B cell (primary cell): ENCODE results near the gene POLR3GL.

Experiments
- EZH2 ChIP-seq: IDR thresholded peaks from 2 replicates; pipeline ENCODE4 v1.6.1; 2012; ENCODE audit warnings: borderline replicate concordance, low read depth, mild to moderate bottlenecking, moderate library complexity, low read length; ENCODE audit not compliant: insufficient read depth, poor library complexity, severe bottlenecking
- TF ChIP-seq, protein P1 (sequence below): fragments of 200-600 bp; IDR thresholded peaks from one replicate; pipeline ENCODE4 v1.8.0; 2022; ENCODE audit warnings: antibody characterized with exemption, mild to moderate bottlenecking

DNA sequence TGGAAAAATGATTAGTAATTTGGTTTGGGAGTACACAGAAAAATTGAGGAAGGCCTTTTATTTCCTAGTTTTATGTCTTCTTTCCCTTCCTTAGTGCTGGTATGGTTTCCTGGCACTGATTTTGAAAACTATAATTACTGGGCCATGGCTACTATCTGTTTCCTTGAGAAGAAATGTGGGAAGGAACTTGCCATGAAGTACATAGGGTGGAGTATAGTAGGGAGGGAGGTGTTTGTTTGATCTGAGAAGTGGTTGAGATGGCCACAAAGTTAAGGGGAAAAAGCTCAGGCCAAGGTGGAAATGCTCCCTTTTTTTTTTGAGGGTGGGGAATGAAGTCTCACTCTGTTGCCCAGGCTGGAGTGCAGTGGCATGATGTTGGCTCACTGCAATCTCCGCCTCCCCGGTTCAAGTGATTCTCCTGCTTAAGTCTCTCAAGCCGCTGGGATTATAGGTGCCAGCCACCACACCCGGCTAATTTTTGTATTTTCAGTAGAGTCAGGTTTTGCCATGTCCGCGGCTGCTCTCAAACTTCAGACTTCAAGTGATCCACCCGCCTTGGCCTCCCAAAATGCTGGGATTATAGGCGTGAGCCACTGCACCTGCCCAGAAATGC, 45.7 kb downstream of the POLR3GL start:
- TF ChIP-seq, protein P1, sequence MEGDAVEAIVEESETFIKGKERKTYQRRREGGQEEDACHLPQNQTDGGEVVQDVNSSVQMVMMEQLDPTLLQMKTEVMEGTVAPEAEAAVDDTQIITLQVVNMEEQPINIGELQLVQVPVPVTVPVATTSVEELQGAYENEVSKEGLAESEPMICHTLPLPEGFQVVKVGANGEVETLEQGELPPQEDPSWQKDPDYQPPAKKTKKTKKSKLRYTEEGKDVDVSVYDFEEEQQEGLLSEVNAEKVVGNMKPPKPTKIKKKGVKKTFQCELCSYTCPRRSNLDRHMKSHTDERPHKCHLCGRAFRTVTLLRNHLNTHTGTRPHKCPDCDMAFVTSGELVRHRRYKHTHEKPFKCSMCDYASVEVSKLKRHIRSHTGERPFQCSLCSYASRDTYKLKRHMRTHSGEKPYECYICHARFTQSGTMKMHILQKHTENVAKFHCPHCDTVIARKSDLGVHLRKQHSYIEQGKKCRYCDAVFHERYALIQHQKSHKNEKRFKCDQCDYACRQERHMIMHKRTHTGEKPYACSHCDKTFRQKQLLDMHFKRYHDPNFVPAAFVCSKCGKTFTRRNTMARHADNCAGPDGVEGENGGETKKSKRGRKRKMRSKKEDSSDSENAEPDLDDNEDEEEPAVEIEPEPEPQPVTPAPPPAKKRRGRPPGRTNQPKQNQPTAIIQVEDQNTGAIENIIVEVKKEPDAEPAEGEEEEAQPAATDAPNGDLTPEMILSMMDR = no peak
- no peak for TF ChIP-seq EZH2
